K562 (cell line): ENCODE measurements around the gene MRPS30. TPM values are rescaled to one million over a fixed set of nuclear protein-coding genes. Genes with fewer than 3 reads are reported as not detected.

Experiments
- ASH1L ChIP-seq: fragments of 450-650 bp; IDR thresholded peaks from 2 replicates; pipeline ENCODE4 v1.6.1; 2018; ENCODE audit warnings: borderline replicate concordance, mild to moderate bottlenecking, low read depth; ENCODE audit not compliant: partially characterized antibody
- CBFB ChIP-seq: sonication (generic); formaldehyde crosslinking; IDR thresholded peaks from 2 replicates; pipeline ENCODE4 v1.4.0; 2020; ENCODE audit warnings: mild to moderate bottlenecking, missing genetic modification reagents
- CBX3 ChIP-seq, 2 experiments: IDR thresholded peaks; 1 replicate in 1 of 2; 2 replicates in 1 of 2; pipeline ENCODE4 v1.6.1; 2012; ENCODE audit warnings: inconsistent platforms in 2 of 2, low read length in 2 of 2, borderline replicate concordance in 1 of 2, control low read depth in 1 of 2
- CHCHD3 ChIP-seq: fragments of 250-450 bp; sonication (Bioruptor Pico); IDR thresholded peaks from 2 replicates; pipeline ENCODE4 v2.1.2; 2022; ENCODE audit warnings: mild to moderate bottlenecking
- E4F1 ChIP-seq: fragments of 250-450 bp; sonication (Bioruptor Pico); IDR thresholded peaks from 2 replicates; pipeline ENCODE4 v1.5.0; 2021; ENCODE audit warnings: mild to moderate bottlenecking, borderline replicate concordance
- EHMT2 ChIP-seq: fragments of 450-650 bp; IDR thresholded peaks from 2 replicates; pipeline ENCODE4 v1.6.1; 2018; ENCODE audit warnings: antibody characterized with exemption
- HLTF ChIP-seq: fragments of 450-650 bp; IDR thresholded peaks from 2 replicates; pipeline ENCODE4 v1.6.1; 2016
- ILF3 ChIP-seq: fragments of 450-650 bp; IDR thresholded peaks from 2 replicates; pipeline ENCODE4 v1.6.1; 2018; ENCODE audit warnings: antibody characterized with exemption, mild to moderate bottlenecking, moderate library complexity, borderline replicate concordance
- JUND ChIP-seq, 2 experiments: IDR thresholded peaks; 2 replicates in 1 of 2; 3 replicates in 1 of 2; pipeline ENCODE4 v1.6.1; 2011; ENCODE audit warnings: borderline replicate concordance in 2 of 2, low read depth in 2 of 2, low read length in 2 of 2, improper control_type of control experiment in 1 of 2, missing biosample characterization in 1 of 2, missing genetic modification characterization in 1 of 2, missing genetic modification reagents in 1 of 2
- MAFK ChIP-seq: IDR thresholded peaks from 2 replicates; pipeline ENCODE4 v1.6.1; 2011; ENCODE audit warnings: low read length, improper control_type of control experiment
- MNT ChIP-seq, 2 experiments: fragments of 450-650 bp; conservative IDR thresholded peaks; 2 replicates each; pipeline ENCODE4 v1.6.1; 2017; ENCODE audit warnings: mild to moderate bottlenecking in 2 of 2, moderate library complexity in 2 of 2
- NELFE ChIP-seq: IDR thresholded peaks from 2 replicates; pipeline ENCODE4 v1.6.1; 2011; ENCODE audit warnings: mild to moderate bottlenecking; ENCODE audit not compliant: insufficient read depth, insufficient read length
- NFYB ChIP-seq: IDR thresholded peaks from 2 replicates; pipeline ENCODE4 v1.6.1; 2011; ENCODE audit warnings: mild to moderate bottlenecking, moderate library complexity; ENCODE audit not compliant: insufficient read length; ENCODE audit errors: extremely low read depth
- PTTG1 ChIP-seq: fragments of 450-650 bp; IDR thresholded peaks from 2 replicates; pipeline ENCODE4 v1.6.1; 2016; ENCODE audit warnings: low read depth, mild to moderate bottlenecking, missing genetic modification characterization, missing compliant biosample characterization
- SMAD4 ChIP-seq: fragments of 250-450 bp; sonication (Bioruptor Pico); conservative IDR thresholded peaks from 2 replicates; pipeline ENCODE4 v1.8.0; 2021; ENCODE audit warnings: inconsistent platforms, mild to moderate bottlenecking, moderate library complexity
- TAF7 ChIP-seq: fragments of 450-650 bp; IDR thresholded peaks from 2 replicates; pipeline ENCODE4 v1.6.1; 2016; ENCODE audit warnings: missing genetic modification characterization, missing compliant biosample characterization
- TAL1 ChIP-seq: fragments of 450-650 bp; IDR thresholded peaks from 2 replicates; pipeline ENCODE4 v1.6.1; 2016; ENCODE audit warnings: mild to moderate bottlenecking
- TCFL5 ChIP-seq: fragments of 250-450 bp; sonication (Bioruptor Pico); conservative IDR thresholded peaks from 2 replicates; pipeline ENCODE4 v1.6.1; 2021; ENCODE audit warnings: mild to moderate bottlenecking, moderate library complexity, matching md5 sums
- XRCC3 ChIP-seq: fragments of 450-650 bp; IDR thresholded peaks from 2 replicates; pipeline ENCODE4 v1.6.1; 2017; ENCODE audit warnings: mild to moderate bottlenecking, moderate library complexity
- ZZZ3 ChIP-seq: fragments of 450-650 bp; IDR thresholded peaks from 2 replicates; pipeline ENCODE4 v1.6.1; 2016; ENCODE audit warnings: antibody characterized with exemption, mild to moderate bottlenecking, moderate library complexity
- polyA plus RNA-seq, 8 experiments: library from polyadenylated mRNA; depleted of rRNA in 4 of 8; stranded (reverse) in 5 of 8; unstranded in 3 of 8; fragments of >200 nt; fragmentation: Nextera tagmentation in 2 of 8; fragmentation: Illumina TruSeq in 1 of 8; extraction: Ambion mirVana in 2 of 8; extraction: Trizol in 1 of 8; gene quantifications; 2 replicates each; pipeline versions ENCODE4 v1.2.1 to v1.2.3, GENCODE V29; 2011 to 2014; ENCODE audit warnings: inconsistent platforms in 1 of 8, missing spikeins in 1 of 8
- total RNA-seq, 7 experiments: library from RNA; depleted of rRNA in 6 of 7; stranded (reverse); fragments of >200 nt in 6 of 7; fragmentation: Illumina TruSeq in 2 of 7; extraction: Trizol in 2 of 7; gene quantifications; 2 replicates each; pipeline versions ENCODE4 v1.2.1 to v1.2.3, GENCODE V29; 2011 to 2021; ENCODE audit warnings: low replicate concordance in 1 of 7
- TF ChIP-seq, protein P1 (sequence below): fragments of 450-650 bp; IDR thresholded peaks from 2 replicates; pipeline ENCODE4 v1.6.1; 2016; ENCODE audit warnings: low read depth, mild to moderate bottlenecking, moderate library complexity
- TF ChIP-seq, protein P2 (sequence below), 2 experiments: fragments of 250-450 bp in 1 of 2; fragments of 450-650 bp in 1 of 2; sonication (Bioruptor Pico) in 1 of 2; IDR thresholded peaks; 2 replicates each; pipeline versions ENCODE4 v1.6.1 to v1.8.0; 2016 to 2021; ENCODE audit warnings: mild to moderate bottlenecking in 2 of 2, moderate library complexity in 2 of 2, missing compliant biosample characterization in 1 of 2, missing genetic modification characterization in 1 of 2
- TF ChIP-seq, protein P3 (sequence below): fragments of 250-450 bp; sonication (Bioruptor Pico); IDR thresholded peaks from 2 replicates; pipeline ENCODE4 v1.8.0; 2021; ENCODE audit warnings: moderate library complexity, mild to moderate bottlenecking, inconsistent platforms

MRPS30 gene
- total and polyA plus RNA-seq, 9 of the 15 experiments (the other 6 are each of a cell fraction or from before 2014, with no cell fraction given) = 24.3 to 145 (median 114) TPM

GRCh38 chr5:44809215-44809955 is 638 bp downstream of the MRPS30 start (continued):
- TF ChIP-seq MAFK (no peak), HLTF (no peak), SMAD4 (no peak), CHCHD3 (CRISPR knock-in tag) (no peak), NELFE (no peak), TAF7 (tag) (no peak), JUND (IDR thresholded peaks at IDR 0.05; ENCODE audit: borderline replicate concordance, low read depth, low read length) (no peak), JUND (tag; IDR thresholded peaks at IDR 0.05; ENCODE audit: borderline replicate concordance, low read depth, low read length) (no peak), PTTG1 (tag) (no peak), XRCC3 (no peak), NFYB (no peak), TAL1 (no peak), TCFL5 (no peak), CBFB (CRISPR knock-in tag) (no peak), CBX3 (IDR thresholded peaks at IDR 0.05; ENCODE audit: borderline replicate concordance in 1 of 2, low read length in 2 of 2) (no peak), ZZZ3 (no peak), MNT (conservative IDR thresholded peaks at IDR 0.05) (peak; percentile 12 to 56; a peak in 2 of 4 replicates), EHMT2 (no peak), ASH1L (no peak), E4F1 (no peak), ILF3 (no peak)
- TF ChIP-seq, protein P1, sequence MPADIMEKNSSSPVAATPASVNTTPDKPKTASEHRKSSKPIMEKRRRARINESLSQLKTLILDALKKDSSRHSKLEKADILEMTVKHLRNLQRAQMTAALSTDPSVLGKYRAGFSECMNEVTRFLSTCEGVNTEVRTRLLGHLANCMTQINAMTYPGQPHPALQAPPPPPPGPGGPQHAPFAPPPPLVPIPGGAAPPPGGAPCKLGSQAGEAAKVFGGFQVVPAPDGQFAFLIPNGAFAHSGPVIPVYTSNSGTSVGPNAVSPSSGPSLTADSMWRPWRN = no peak
- TF ChIP-seq, protein P2, sequence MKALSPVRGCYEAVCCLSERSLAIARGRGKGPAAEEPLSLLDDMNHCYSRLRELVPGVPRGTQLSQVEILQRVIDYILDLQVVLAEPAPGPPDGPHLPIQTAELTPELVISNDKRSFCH (CRISPR knock-in tag; IDR thresholded peaks at IDR 0.05) = no peak
- TF ChIP-seq, protein P2 (tag; IDR thresholded peaks at IDR 0.05) = no peak
- TF ChIP-seq, protein P3, sequence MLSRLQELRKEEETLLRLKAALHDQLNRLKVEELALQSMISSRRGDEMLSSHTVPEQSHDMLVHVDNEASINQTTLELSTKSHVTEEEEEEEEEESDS (CRISPR knock-in tag) = no peak
